WTC11 (cell line): Measurements from ENCODE around the gene MBOAT2. TPM values are rescaled to one million over a fixed set of nuclear protein-coding genes. Genes with fewer than 3 reads are reported as not detected.
"Not testable (repeated sequence)": the region's sequence is repeated elsewhere in the genome, so short reads cannot be mapped to it uniquely, and the experiment has no call there.

ENCODE experiments used
- ATAC-seq: fragments of 200-7000 bp; cut with Tn5 transposase; 2 replicates; pipeline ENCODE4 v1.10.0; 2021; ENCODE audit warnings: mild to moderate bottlenecking, moderate library complexity
- CTCF ChIA-PET: fragments of 300-600 bp; sonication (Branson Sonifier 250); formaldehyde crosslinking; loops from one replicate; lab custom pipeline; 2021; ENCODE audit warnings: antibody characterized with exemption; lab: Charles Lee
- POLR2A ChIA-PET: fragments of 350-600 bp; sonication (Branson Sonifier 250); formaldehyde crosslinking; loops from one replicate; lab custom pipeline; 2021; ENCODE audit warnings: antibody characterized with exemption; lab: Charles Lee
- DNase-seq: peaks from one replicate; pipeline ENCODE4 v3.0.0; 2021; ENCODE audit warnings: low spot score
- H3K27ac Mint-ChIP-seq: 2 replicates; pipeline ENCODE4 v1.8.0; 2021; ENCODE audit warnings: mixed read lengths
- H3K27me3 Mint-ChIP-seq: 2 replicates; pipeline ENCODE4 v1.8.0; 2021; ENCODE audit warnings: low read depth, mild to moderate bottlenecking, moderate library complexity, mixed read lengths
- H3K36me3 Mint-ChIP-seq: 2 replicates; pipeline ENCODE4 v1.8.0; 2021; ENCODE audit warnings: mixed read lengths
- H3K4me1 Mint-ChIP-seq: 2 replicates; pipeline ENCODE4 v1.8.0; 2022; ENCODE audit warnings: mixed read lengths
- H3K4me3 Mint-ChIP-seq: 2 replicates; pipeline ENCODE4 v1.8.0; 2021; ENCODE audit warnings: mild to moderate bottlenecking, moderate library complexity, mixed read lengths
- H3K9me3 Mint-ChIP-seq: 2 replicates; pipeline ENCODE4 v1.8.0; 2021; ENCODE audit warnings: mixed read lengths
- ATF1 ChIP-seq: sonication (generic); formaldehyde crosslinking; IDR thresholded peaks from 2 replicates; pipeline ENCODE4 v1.8.1; 2023; ENCODE audit warnings: mild to moderate bottlenecking, moderate library complexity, missing genetic modification reagents
- EMX1 ChIP-seq: fragments of 250-450 bp; sonication (Bioruptor Pico); IDR thresholded peaks from 2 replicates; pipeline ENCODE4 v1.8.0; 2021; ENCODE audit warnings: mild to moderate bottlenecking
- GTF2I ChIP-seq: fragments of 250-450 bp; sonication (Bioruptor Pico); conservative IDR thresholded peaks from 2 replicates; pipeline ENCODE4 v1.4.0; 2021; ENCODE audit warnings: mild to moderate bottlenecking
- MYBL2 ChIP-seq: sonication (generic); formaldehyde crosslinking; IDR thresholded peaks from 2 replicates; pipeline ENCODE4 v1.8.1; 2023; ENCODE audit warnings: mild to moderate bottlenecking, moderate library complexity, missing genetic modification reagents
- NFE2L1 ChIP-seq: sonication (generic); formaldehyde crosslinking; IDR thresholded peaks from 2 replicates; pipeline ENCODE4 v1.8.1; 2023; ENCODE audit warnings: missing genetic modification reagents
- NFYB ChIP-seq: sonication (generic); formaldehyde crosslinking; conservative IDR thresholded peaks from 2 replicates; pipeline ENCODE4 v1.8.0; 2022; ENCODE audit warnings: low read depth, missing genetic modification reagents
- TCF7 ChIP-seq: sonication (generic); formaldehyde crosslinking; IDR thresholded peaks from 2 replicates; pipeline ENCODE4 v1.8.0; 2022; ENCODE audit warnings: mild to moderate bottlenecking, low read depth, missing genetic modification reagents, moderate library complexity
- TEAD1 ChIP-seq: sonication (generic); formaldehyde crosslinking; IDR thresholded peaks from 2 replicates; pipeline ENCODE4 v1.8.0; 2022; ENCODE audit warnings: mild to moderate bottlenecking, missing genetic modification reagents
- TEAD4 ChIP-seq: sonication (generic); formaldehyde crosslinking; IDR thresholded peaks from 2 replicates; pipeline ENCODE4 v1.8.0; 2022; ENCODE audit warnings: mild to moderate bottlenecking, missing genetic modification reagents
- ZBTB21 ChIP-seq: sonication (generic); formaldehyde crosslinking; IDR thresholded peaks from 2 replicates; pipeline ENCODE4 v1.8.1; 2023; ENCODE audit warnings: mild to moderate bottlenecking, missing genetic modification reagents, borderline replicate concordance
- ZNF138 ChIP-seq: sonication (generic); formaldehyde crosslinking; conservative IDR thresholded peaks from 2 replicates; pipeline ENCODE4 v1.8.1; 2022; ENCODE audit warnings: mild to moderate bottlenecking, moderate library complexity, missing genetic modification reagents
- ZNF263 ChIP-seq: sonication (generic); formaldehyde crosslinking; IDR thresholded peaks from 2 replicates; pipeline ENCODE4 v1.8.1; 2022; ENCODE audit warnings: low read depth, mild to moderate bottlenecking, moderate library complexity, missing genetic modification reagents
- ZNF396 ChIP-seq: fragments of 250-450 bp; sonication (Bioruptor Pico); IDR thresholded peaks from 2 replicates; pipeline ENCODE4 v1.8.0; 2021; ENCODE audit warnings: mild to moderate bottlenecking, moderate library complexity, borderline replicate concordance
- total RNA-seq: library from RNA; stranded (reverse); gene quantifications from 3 replicates; pipeline ENCODE4 v1.2.3, GENCODE V29; 2021
- TF ChIP-seq, protein P1 (sequence below): fragments of 250-450 bp; sonication (Bioruptor Pico); IDR thresholded peaks from 2 replicates; pipeline ENCODE4 v1.8.0; 2021; ENCODE audit warnings: mild to moderate bottlenecking
- TF ChIP-seq, protein P2 (sequence below): sonication (generic); formaldehyde crosslinking; conservative IDR thresholded peaks from 2 replicates; pipeline ENCODE4 v1.8.1; 2023; ENCODE audit warnings: mild to moderate bottlenecking, low read depth, missing genetic modification reagents, moderate library complexity
- TF ChIP-seq, protein P3 (sequence below): sonication (generic); formaldehyde crosslinking; IDR thresholded peaks from 2 replicates; pipeline ENCODE4 v1.8.1; 2023; ENCODE audit warnings: mild to moderate bottlenecking, missing genetic modification reagents, moderate library complexity
- TF ChIP-seq, protein P4 (sequence below): sonication (generic); formaldehyde crosslinking; IDR thresholded peaks from 2 replicates; pipeline ENCODE4 v1.8.1; 2023; ENCODE audit warnings: mild to moderate bottlenecking, missing genetic modification reagents, borderline replicate concordance
- TF ChIP-seq, protein P5 (sequence below): sonication (generic); formaldehyde crosslinking; IDR thresholded peaks from 2 replicates; pipeline ENCODE4 v1.8.1; 2023; ENCODE audit warnings: mild to moderate bottlenecking, missing genetic modification reagents
- TF ChIP-seq, protein P6 (sequence below): fragments of 250-450 bp; sonication (Bioruptor Pico); IDR thresholded peaks from 2 replicates; pipeline ENCODE4 v1.9.0; 2021; ENCODE audit warnings: moderate library complexity, mild to moderate bottlenecking, inconsistent platforms, borderline replicate concordance
- TF ChIP-seq, protein P7 (sequence below): sonication (generic); formaldehyde crosslinking; IDR thresholded peaks from 2 replicates; pipeline ENCODE4 v1.8.0; 2022; ENCODE audit warnings: mild to moderate bottlenecking, missing genetic modification reagents

MBOAT2 gene
- total RNA-seq, 1 experiment from 2014 or later = 24.7 TPM

DNA sequence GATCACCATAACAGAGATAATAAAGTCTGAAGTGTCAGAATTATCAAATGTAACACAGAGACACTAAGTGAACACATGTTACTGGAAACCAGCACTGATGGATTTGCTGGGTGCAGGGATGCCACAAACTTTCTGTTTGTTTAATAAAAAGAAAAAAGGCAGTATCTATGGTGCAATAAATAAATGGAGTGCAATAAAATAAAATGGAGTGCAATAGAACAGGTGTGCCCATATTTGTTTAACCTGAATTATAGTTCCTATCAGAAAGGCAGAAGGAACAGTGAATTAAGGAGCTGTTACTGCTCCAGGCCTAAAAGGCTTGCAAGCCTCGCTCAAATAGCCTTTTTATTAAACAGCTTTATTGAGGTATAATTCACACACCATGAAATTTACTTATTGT is 85.1 kb downstream of the MBOAT2 start (continued):
- TF ChIP-seq, protein P1, sequence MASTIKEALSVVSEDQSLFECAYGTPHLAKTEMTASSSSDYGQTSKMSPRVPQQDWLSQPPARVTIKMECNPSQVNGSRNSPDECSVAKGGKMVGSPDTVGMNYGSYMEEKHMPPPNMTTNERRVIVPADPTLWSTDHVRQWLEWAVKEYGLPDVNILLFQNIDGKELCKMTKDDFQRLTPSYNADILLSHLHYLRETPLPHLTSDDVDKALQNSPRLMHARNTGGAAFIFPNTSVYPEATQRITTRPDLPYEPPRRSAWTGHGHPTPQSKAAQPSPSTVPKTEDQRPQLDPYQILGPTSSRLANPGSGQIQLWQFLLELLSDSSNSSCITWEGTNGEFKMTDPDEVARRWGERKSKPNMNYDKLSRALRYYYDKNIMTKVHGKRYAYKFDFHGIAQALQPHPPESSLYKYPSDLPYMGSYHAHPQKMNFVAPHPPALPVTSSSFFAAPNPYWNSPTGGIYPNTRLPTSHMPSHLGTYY (CRISPR knock-in tag) = no peak
- TF ChIP-seq ZBTB21 (CRISPR knock-in tag) = no peak
- TF ChIP-seq TEAD4 (CRISPR knock-in tag) = no peak
- TF ChIP-seq, protein P2, sequence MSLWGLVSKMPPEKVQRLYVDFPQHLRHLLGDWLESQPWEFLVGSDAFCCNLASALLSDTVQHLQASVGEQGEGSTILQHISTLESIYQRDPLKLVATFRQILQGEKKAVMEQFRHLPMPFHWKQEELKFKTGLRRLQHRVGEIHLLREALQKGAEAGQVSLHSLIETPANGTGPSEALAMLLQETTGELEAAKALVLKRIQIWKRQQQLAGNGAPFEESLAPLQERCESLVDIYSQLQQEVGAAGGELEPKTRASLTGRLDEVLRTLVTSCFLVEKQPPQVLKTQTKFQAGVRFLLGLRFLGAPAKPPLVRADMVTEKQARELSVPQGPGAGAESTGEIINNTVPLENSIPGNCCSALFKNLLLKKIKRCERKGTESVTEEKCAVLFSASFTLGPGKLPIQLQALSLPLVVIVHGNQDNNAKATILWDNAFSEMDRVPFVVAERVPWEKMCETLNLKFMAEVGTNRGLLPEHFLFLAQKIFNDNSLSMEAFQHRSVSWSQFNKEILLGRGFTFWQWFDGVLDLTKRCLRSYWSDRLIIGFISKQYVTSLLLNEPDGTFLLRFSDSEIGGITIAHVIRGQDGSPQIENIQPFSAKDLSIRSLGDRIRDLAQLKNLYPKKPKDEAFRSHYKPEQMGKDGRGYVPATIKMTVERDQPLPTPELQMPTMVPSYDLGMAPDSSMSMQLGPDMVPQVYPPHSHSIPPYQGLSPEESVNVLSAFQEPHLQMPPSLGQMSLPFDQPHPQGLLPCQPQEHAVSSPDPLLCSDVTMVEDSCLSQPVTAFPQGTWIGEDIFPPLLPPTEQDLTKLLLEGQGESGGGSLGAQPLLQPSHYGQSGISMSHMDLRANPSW (CRISPR knock-in tag) = no peak
- no peak for TF ChIP-seq ZNF138 (CRISPR knock-in tag)
- TF ChIP-seq GTF2I (CRISPR knock-in tag) = no peak
- TF ChIP-seq ZNF263 (CRISPR knock-in tag) = no peak
- TF ChIP-seq, protein P3, sequence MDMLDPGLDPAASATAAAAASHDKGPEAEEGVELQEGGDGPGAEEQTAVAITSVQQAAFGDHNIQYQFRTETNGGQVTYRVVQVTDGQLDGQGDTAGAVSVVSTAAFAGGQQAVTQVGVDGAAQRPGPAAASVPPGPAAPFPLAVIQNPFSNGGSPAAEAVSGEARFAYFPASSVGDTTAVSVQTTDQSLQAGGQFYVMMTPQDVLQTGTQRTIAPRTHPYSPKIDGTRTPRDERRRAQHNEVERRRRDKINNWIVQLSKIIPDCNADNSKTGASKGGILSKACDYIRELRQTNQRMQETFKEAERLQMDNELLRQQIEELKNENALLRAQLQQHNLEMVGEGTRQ (CRISPR knock-in tag) = no peak

DNA sequence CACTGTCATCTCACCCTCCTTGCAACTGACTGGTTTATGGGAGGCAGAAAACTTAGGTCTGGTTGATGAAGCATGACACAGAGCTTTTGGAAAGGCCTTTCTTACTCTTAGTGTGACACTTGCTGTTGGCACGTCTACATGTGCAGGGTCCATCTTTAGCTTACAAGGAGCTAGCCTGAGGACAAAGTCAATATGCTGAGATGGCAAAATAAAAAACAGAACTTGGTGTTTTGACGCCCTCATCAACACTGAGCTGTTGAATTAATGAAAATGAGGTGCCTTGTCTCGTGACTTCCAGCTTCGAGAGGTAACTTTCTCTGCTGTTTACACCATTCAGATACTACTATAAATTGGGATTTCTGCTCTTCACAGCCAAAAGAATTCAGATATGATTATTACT is 87.5 kb downstream of the MBOAT2 start:
- H3K9me3 Mint-ChIP-seq = peaks cover 36% of the 10 kb centered on the region
- no peaks in the 10 kb centered on the region for H3K27me3 Mint-ChIP-seq
- POLR2A ChIA-PET = no interaction called here
- DNase-seq (no peak), ATAC-seq (no peak)
- H3K4me1 Mint-ChIP-seq = peaks cover 10% of the 10 kb centered on the region
- peaks cover 36% of the 10 kb centered on the region for H3K36me3 Mint-ChIP-seq
- no peak overlapping the region for H3K4me3 Mint-ChIP-seq
- H3K27ac Mint-ChIP-seq = no peak overlapping the region
- CTCF ChIA-PET = no interaction called here
- TF ChIP-seq, protein P4, sequence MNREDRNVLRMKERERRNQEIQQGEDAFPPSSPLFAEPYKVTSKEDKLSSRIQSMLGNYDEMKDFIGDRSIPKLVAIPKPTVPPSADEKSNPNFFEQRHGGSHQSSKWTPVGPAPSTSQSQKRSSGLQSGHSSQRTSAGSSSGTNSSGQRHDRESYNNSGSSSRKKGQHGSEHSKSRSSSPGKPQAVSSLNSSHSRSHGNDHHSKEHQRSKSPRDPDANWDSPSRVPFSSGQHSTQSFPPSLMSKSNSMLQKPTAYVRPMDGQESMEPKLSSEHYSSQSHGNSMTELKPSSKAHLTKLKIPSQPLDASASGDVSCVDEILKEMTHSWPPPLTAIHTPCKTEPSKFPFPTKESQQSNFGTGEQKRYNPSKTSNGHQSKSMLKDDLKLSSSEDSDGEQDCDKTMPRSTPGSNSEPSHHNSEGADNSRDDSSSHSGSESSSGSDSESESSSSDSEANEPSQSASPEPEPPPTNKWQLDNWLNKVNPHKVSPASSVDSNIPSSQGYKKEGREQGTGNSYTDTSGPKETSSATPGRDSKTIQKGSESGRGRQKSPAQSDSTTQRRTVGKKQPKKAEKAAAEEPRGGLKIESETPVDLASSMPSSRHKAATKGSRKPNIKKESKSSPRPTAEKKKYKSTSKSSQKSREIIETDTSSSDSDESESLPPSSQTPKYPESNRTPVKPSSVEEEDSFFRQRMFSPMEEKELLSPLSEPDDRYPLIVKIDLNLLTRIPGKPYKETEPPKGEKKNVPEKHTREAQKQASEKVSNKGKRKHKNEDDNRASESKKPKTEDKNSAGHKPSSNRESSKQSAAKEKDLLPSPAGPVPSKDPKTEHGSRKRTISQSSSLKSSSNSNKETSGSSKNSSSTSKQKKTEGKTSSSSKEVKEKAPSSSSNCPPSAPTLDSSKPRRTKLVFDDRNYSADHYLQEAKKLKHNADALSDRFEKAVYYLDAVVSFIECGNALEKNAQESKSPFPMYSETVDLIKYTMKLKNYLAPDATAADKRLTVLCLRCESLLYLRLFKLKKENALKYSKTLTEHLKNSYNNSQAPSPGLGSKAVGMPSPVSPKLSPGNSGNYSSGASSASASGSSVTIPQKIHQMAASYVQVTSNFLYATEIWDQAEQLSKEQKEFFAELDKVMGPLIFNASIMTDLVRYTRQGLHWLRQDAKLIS (CRISPR knock-in tag) = no peak
- TF ChIP-seq NFE2L1 (CRISPR knock-in tag) (no peak), TEAD4 (CRISPR knock-in tag) (no peak), MYBL2 (CRISPR knock-in tag) (no peak), EMX1 (CRISPR knock-in tag) (no peak), ZNF396 (CRISPR knock-in tag) (no peak), TEAD1 (CRISPR knock-in tag) (no peak), ATF1 (CRISPR knock-in tag) (no peak), ZBTB21 (CRISPR knock-in tag) (no peak), TCF7 (no peak), NFYB (no peak)
- TF ChIP-seq, protein P5, sequence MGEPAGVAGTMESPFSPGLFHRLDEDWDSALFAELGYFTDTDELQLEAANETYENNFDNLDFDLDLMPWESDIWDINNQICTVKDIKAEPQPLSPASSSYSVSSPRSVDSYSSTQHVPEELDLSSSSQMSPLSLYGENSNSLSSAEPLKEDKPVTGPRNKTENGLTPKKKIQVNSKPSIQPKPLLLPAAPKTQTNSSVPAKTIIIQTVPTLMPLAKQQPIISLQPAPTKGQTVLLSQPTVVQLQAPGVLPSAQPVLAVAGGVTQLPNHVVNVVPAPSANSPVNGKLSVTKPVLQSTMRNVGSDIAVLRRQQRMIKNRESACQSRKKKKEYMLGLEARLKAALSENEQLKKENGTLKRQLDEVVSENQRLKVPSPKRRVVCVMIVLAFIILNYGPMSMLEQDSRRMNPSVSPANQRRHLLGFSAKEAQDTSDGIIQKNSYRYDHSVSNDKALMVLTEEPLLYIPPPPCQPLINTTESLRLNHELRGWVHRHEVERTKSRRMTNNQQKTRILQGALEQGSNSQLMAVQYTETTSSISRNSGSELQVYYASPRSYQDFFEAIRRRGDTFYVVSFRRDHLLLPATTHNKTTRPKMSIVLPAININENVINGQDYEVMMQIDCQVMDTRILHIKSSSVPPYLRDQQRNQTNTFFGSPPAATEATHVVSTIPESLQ (CRISPR knock-in tag) = no peak
- TF ChIP-seq, protein P6, sequence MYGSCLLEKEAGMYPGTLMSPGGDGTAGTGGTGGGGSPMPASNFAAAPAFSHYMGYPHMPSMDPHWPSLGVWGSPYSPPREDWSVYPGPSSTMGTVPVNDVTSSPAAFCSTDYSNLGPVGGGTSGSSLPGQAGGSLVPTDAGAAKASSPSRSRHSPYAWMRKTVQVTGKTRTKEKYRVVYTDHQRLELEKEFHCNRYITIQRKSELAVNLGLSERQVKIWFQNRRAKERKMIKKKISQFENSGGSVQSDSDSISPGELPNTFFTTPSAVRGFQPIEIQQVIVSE (CRISPR knock-in tag) = no peak
- TF ChIP-seq, protein P7, sequence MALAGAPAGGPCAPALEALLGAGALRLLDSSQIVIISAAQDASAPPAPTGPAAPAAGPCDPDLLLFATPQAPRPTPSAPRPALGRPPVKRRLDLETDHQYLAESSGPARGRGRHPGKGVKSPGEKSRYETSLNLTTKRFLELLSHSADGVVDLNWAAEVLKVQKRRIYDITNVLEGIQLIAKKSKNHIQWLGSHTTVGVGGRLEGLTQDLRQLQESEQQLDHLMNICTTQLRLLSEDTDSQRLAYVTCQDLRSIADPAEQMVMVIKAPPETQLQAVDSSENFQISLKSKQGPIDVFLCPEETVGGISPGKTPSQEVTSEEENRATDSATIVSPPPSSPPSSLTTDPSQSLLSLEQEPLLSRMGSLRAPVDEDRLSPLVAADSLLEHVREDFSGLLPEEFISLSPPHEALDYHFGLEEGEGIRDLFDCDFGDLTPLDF (CRISPR knock-in tag) = no peak
- TF ChIP-seq, all 79 proteins: peak for 0

DNA sequence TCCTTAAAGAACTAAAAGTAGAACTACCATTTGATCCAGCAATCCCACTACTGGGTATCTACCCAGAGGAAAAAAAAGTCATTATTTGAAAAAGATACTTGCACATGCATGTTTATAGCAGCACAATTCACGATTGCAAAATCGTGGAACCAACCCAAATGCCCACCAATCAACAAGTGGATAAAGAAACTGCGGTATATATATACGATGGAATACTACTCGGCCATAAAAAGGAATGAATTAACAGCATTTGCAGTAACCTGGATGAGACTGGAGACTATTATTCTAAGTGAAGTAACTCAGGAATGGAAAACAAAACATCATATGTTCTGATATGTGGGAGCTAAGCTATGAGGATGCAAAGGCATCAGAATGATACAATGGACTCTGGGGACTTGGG is 89.7 kb downstream of the MBOAT2 start:
- POLR2A ChIA-PET, H3K27me3 Mint-ChIP-seq, ATAC-seq, CTCF ChIA-PET, DNase-seq, H3K27ac Mint-ChIP-seq, H3K4me3 Mint-ChIP-seq: not testable (repeated sequence)
- H3K9me3 Mint-ChIP-seq = peaks cover 45% of the 10 kb centered on the region
- peaks cover 10% of the 10 kb centered on the region for H3K4me1 Mint-ChIP-seq
- peaks cover 44% of the 10 kb centered on the region for H3K36me3 Mint-ChIP-seq
